ENCODE measurements around the gene MYO7A. TPM values are rescaled to one million over a fixed set of nuclear protein-coding genes. Genes with fewer than 3 reads are reported as not detected.

Gene MYO7A
- total and polyA plus RNA-seq, 2 of the 4 experiments (the other 2 are of a cell fraction): 0.02 TPM; not detected in 1

DNA sequence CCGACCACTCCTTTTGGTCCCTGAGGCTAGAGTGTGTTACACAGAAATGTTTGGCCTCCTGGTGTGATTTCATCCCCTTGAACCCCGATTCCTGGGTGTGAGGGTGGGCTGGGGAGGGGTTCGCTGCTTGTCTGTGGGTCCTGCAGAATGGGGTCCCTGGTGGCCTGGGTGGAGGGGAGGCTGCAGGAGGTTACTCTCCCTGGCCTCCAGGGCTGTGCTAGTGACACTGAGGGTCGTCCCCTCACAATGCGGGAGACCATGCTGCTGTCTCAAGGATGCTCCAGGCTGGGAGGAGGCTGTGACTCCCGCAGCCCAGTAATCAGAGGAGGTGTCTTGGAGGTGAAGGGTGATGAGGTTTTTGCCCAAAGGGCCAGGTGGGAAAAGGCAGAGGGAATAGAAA, 42.4 kb upstream of the MYO7A start:
- POLR2A ChIA-PET (ENCODE audit: unreplicated experiment): no interaction called here

More for the DNA sequence above, 42.4 kb upstream of the MYO7A start:
- dilution Hi-C loops (cut with HindIII; ENCODE audit: low sequenced_read_pairs, unreplicated experiment) (no loop called here), in situ Hi-C loops (cut with MboI; ENCODE audit: low sequenced_read_pairs) (no loop called here), intact Hi-C loops (cut with micrococcal nuclease) (no loop called here)
- Histone ChIP-seq H2BK20ac (ENCODE audit: low read depth, low read length) (no peak overlapping the region), H3K56ac (ENCODE audit: extremely low read depth, insufficient read depth, low read length) (no peak overlapping the region), H3K27ac (ENCODE audit: insufficient read depth, low read length) (no peak overlapping the region), H3K79me1 (ENCODE audit: low read depth in 1 of 2, low read length in 2 of 2) (peaks cover under 1 to 14% of the 10 kb centered on the region in 2 experiments; a peak in 3 of 4 replicates), H3K9ac (ENCODE audit: low read depth, low read length) (no peak overlapping the region), H3K9me3 (ENCODE audit: control insufficient read depth, insufficient read depth, low read length) (no peaks in the 10 kb centered on the region), H3K4me2 (ENCODE audit: low read depth, low read length) (no peak overlapping the region), H2AK9ac (replicated peaks; ENCODE audit: low read depth, low read length, poor library complexity) (no peak overlapping the region), H3K18ac (ENCODE audit: low read depth, low read length) (no peak overlapping the region), H2AFZ (replicated peaks; ENCODE audit: low read length, poor library complexity) (no peak overlapping the region), H3K4me3 (ENCODE audit: insufficient read depth, low read depth, low read length) (no peak overlapping the region), H4K91ac (ENCODE audit: insufficient read depth, low read depth, low read length) (no peak overlapping the region), H2AK5ac (ENCODE audit: low read depth, low read length) (no peak overlapping the region), H3K14ac (replicated peaks; ENCODE audit: low read depth, low read length) (no peak overlapping the region), H3K36me3 (ENCODE audit: control insufficient read depth, insufficient read depth, low read length) (peaks cover 4% of the 10 kb centered on the region; the same call in 1 of the 2 replicates), H3K9me1 (ENCODE audit: insufficient read depth, low read length) (0 out of 2 replicates have a peak, but pooled peaks cover 2% of the 10 kb centered on the region), H4K20me1 (ENCODE audit: insufficient read depth, low read length) (peaks cover 6% of the 10 kb centered on the region; the same call in 1 of the 2 replicates), H3K4me1 (ENCODE audit: control insufficient read depth, insufficient read depth, low read length) (peaks cover 12% of the 10 kb centered on the region), H2BK15ac (ENCODE audit: low read depth, low read length) (no peak overlapping the region), H3K4ac (ENCODE audit: low read depth, low read length) (no peak overlapping the region), H2BK5ac (ENCODE audit: low read depth, low read length, poor library complexity, severe bottlenecking) (no peak overlapping the region), H4K8ac (ENCODE audit: low read depth in 2 of 2, low read length in 2 of 2) (no peak overlapping the region), H3K23ac (ENCODE audit: low read depth, low read length) (no peak overlapping the region), H4K5ac (ENCODE audit: low read depth, low read length) (no peak overlapping the region), H2BK120ac (ENCODE audit: low read depth, low read length) (no peak overlapping the region), H3K27me3 (ENCODE audit: control insufficient read depth, insufficient read depth, low read length) (no peaks in the 10 kb centered on the region)
- no TSS peak for BruUV-seq (replicated peaks)
- CTCF ChIA-PET: no interaction called here
- TF ChIP-seq MXI1 (IDR thresholded peaks at IDR 0.05; ENCODE audit: borderline replicate concordance, low read depth, low read length): no peak
- 100% methylated on average over 2 of the region's 6 CpGs; no CpG with 5 or more reads in 1 of the 2 experiments for WGBS, 2 experiments (ENCODE audit: extremely low coverage in 2 of 2, insufficient read length in 1 of 2)
- ATAC-seq (ENCODE audit: low read depth) (no peak), DNase-seq (no peak)
